Hematopoietic multipotent progenitor cell treated with erythropoietin and hydrocortisone succinate and interleukin-3 and kit ligand, for 6 days (in vitro differentiated cells): ENCODE data around the gene ZBTB47.

Experiments
- DNase-seq: peaks from one replicate; pipeline ENCODE4 v3.0.0-alpha.2; 2015

ZBTB47 gene

GRCh38 chr3:42653303-42653559 lies 266 bp upstream of the ZBTB47 start:
- DNase-seq = no peak

- peak; percentile 30 for DNase-seq
Observed at GRCh38 chr3:42654331-42655201, 1.1 kb downstream of the ZBTB47 start.

GRCh38 chr3:42655331-42655888 lies 1.9 kb downstream of the ZBTB47 start:
- DNase-seq = no peak

- no peak for DNase-seq
Observed at GRCh38 chr3:42655980-42656679, 2.6 kb downstream of the ZBTB47 start.

- no peak for DNase-seq
Observed at GRCh38 chr3:42656680-42657610, 3.4 kb downstream of the ZBTB47 start.

GRCh38 chr3:42657675-42658074 lies 4.2 kb downstream of the ZBTB47 start:
- no peak for DNase-seq

- no peak for DNase-seq
Observed at GRCh38 chr3:42658091-42658770, 4.7 kb downstream of the ZBTB47 start.

- no peak for DNase-seq
Observed at GRCh38 chr3:42658771-42659390, 5.4 kb downstream of the ZBTB47 start.

- DNase-seq = no peak
Observed at GRCh38 chr3:42659451-42660130, 6.1 kb downstream of the ZBTB47 start.

- no peak for DNase-seq
Observed at GRCh38 chr3:42660131-42660715, 6.7 kb downstream of the ZBTB47 start.

- DNase-seq = peak; percentile 77
Observed at GRCh38 chr3:42660898-42661297, 7.4 kb downstream of the ZBTB47 start.

GRCh38 chr3:42661593-42662022 lies 8.1 kb downstream of the ZBTB47 start:
- DNase-seq = no peak

- no peak for DNase-seq
Observed at GRCh38 chr3:42662037-42662812, 8.7 kb downstream of the ZBTB47 start.

- DNase-seq = no peak
Observed at GRCh38 chr3:42662813-42663535, 9.5 kb downstream of the ZBTB47 start.

- DNase-seq = no peak
Observed at GRCh38 chr3:42663581-42664437, 10.3 kb downstream of the ZBTB47 start.

GRCh38 chr3:42664438-42664803 lies 10.9 kb downstream of the ZBTB47 start:
- no peak for DNase-seq

- no peak for DNase-seq
Observed at GRCh38 chr3:42665050-42665878, 11.8 kb downstream of the ZBTB47 start.

GRCh38 chr3:42666022-42666421 lies 12.5 kb downstream of the ZBTB47 start:
- DNase-seq = no peak
